ENCODE measurements around the gene SLC36A2.

SLC36A2 gene

DNA sequence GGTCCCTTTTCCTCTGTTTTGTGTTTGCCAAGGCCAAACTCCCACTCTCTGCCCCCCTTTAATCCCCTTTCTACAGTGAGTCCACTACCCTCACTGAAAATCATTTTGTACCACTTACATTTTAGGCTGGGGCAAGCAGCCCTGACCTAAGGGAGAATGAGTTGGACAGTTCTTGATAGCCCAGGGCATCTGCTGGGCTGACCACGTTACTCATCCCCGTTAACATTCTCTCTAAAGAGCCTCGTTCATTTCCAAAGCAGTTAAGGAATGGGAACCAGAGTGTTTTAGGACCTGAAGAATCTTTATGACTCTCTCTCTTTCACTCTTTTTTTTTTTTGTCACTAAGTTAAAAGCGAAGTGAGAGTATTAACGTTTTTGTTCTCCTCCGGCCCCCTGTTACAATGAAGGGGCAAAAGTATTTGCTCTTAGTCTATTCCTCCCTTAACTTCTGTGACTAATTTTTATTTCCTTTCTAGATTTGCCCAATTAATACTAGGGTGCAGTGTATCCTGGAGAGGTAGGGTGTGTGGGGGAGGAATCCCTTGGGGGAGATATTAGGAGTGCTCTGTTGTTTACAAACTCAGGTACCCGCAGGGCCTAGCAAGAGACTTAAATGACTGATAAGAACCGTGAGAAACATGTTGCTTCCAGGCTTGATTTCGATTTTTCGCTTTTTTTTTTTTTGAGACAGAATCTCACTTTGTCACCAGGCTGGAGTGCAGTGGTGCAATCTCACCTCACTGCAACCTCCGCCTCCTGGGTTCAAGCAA lies 79.7 kb downstream of the SLC36A2 start:
- TF ChIP-seq, protein P1, sequence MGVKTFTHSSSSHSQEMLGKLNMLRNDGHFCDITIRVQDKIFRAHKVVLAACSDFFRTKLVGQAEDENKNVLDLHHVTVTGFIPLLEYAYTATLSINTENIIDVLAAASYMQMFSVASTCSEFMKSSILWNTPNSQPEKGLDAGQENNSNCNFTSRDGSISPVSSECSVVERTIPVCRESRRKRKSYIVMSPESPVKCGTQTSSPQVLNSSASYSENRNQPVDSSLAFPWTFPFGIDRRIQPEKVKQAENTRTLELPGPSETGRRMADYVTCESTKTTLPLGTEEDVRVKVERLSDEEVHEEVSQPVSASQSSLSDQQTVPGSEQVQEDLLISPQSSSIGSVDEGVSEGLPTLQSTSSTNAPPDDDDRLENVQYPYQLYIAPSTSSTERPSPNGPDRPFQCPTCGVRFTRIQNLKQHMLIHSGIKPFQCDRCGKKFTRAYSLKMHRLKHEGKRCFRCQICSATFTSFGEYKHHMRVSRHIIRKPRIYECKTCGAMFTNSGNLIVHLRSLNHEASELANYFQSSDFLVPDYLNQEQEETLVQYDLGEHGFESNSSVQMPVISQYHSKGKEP (tag by site-specific recombination; IDR thresholded peaks at IDR 0.05) = no peak
- TF ChIP-seq, protein P2, sequence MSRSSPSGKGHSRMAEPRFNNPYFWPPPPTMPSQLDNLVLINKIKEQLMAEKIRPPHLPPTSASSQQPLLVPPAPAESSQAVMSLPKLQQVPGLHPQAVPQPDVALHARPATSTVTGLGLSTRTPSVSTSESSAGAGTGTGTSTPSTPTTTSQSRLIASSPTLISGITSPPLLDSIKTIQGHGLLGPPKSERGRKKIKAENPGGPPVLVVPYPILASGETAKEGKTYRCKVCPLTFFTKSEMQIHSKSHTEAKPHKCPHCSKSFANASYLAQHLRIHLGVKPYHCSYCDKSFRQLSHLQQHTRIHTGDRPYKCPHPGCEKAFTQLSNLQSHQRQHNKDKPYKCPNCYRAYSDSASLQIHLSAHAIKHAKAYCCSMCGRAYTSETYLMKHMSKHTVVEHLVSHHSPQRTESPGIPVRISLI (tag by site-specific recombination; IDR thresholded peaks at IDR 0.05) = no peak
- no peak for TF ChIP-seq HOXA7 (CRISPR knock-in tag; IDR thresholded peaks at IDR 0.05; ENCODE audit: borderline replicate concordance)
- no peak for TF ChIP-seq YY1 (tag by site-specific recombination; IDR thresholded peaks at IDR 0.05)
- TF ChIP-seq, protein P3, sequence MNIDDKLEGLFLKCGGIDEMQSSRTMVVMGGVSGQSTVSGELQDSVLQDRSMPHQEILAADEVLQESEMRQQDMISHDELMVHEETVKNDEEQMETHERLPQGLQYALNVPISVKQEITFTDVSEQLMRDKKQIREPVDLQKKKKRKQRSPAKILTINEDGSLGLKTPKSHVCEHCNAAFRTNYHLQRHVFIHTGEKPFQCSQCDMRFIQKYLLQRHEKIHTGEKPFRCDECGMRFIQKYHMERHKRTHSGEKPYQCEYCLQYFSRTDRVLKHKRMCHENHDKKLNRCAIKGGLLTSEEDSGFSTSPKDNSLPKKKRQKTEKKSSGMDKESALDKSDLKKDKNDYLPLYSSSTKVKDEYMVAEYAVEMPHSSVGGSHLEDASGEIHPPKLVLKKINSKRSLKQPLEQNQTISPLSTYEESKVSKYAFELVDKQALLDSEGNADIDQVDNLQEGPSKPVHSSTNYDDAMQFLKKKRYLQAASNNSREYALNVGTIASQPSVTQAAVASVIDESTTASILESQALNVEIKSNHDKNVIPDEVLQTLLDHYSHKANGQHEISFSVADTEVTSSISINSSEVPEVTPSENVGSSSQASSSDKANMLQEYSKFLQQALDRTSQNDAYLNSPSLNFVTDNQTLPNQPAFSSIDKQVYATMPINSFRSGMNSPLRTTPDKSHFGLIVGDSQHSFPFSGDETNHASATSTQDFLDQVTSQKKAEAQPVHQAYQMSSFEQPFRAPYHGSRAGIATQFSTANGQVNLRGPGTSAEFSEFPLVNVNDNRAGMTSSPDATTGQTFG (tag by site-specific recombination; IDR thresholded peaks at IDR 0.05; ENCODE audit: borderline replicate concordance) = no peak
- no peak for TF ChIP-seq ZNF501 (tag by site-specific recombination; IDR thresholded peaks at IDR 0.05)
- TF ChIP-seq ZNF76 (tag by site-specific recombination; IDR thresholded peaks at IDR 0.05; ENCODE audit: borderline replicate concordance, low read depth) = no peak
- no peak for TF ChIP-seq ZNF174 (tag by site-specific recombination; IDR thresholded peaks at IDR 0.05)
- no peak for TF ChIP-seq SALL2 (tag by site-specific recombination; IDR thresholded peaks at IDR 0.05; ENCODE audit: borderline replicate concordance)
- no peak for TF ChIP-seq ZNF514 (tag by site-specific recombination; IDR thresholded peaks at IDR 0.05)
- TF ChIP-seq ZNF366 (tag by site-specific recombination; conservative IDR thresholded peaks at IDR 0.05) = no peak
- no peaks in the 10 kb centered on the region for H3K4me1 ChIP-seq (ENCODE audit: control insufficient read depth, insufficient read depth, low read length)
- H3K27ac ChIP-seq (ENCODE audit: extremely low read depth, low read depth, low read length) = no peak overlapping the region
- POLR2A ChIA-PET = no interaction called here
- CTCF ChIA-PET = no interaction called here
- peaks cover 0 to 28% of the 10 kb centered on the region in 2 experiments for H3K36me3 ChIP-seq (ENCODE audit: control insufficient read depth in 2 of 2, insufficient read depth in 1 of 2, low read length in 2 of 2)
- H3K4me3 ChIP-seq (ENCODE audit: low read depth, low read length) = no peak overlapping the region
- H3K9me3 ChIP-seq (ENCODE audit: control insufficient read depth, insufficient read depth, low read depth, low read length) = no peaks in the 10 kb centered on the region

All from HEK293 (cell line).